Heart left ventricle (tissue), 13 donors: Measurements from ENCODE around the gene SFTPA1.

Experiments
- POLR2A ChIP-seq, 2 donors: fragments of 450-650 bp; IDR thresholded peaks; one replicate each; pipeline ENCODE4 v1.6.1; 2017; ENCODE audit warnings: antibody characterized with exemption in 2 of 2, mild to moderate bottlenecking in 2 of 2, moderate library complexity in 2 of 2
- TF ChIP-seq, protein P1 (sequence below), 12 donors: fragments of 200-600 bp; sonication (generic) in 4 of 12; IDR thresholded peaks; one replicate each; pipeline versions ENCODE4 v1.5.0 to v1.8.0; 2018 to 2022; ENCODE audit warnings: antibody characterized with exemption in 12 of 12, mild to moderate bottlenecking in 5 of 12
- donor health status: ischemic (EF 13 %, LVEDD 7.1; RV severe dilation, severe dysfunction).
- donor health status: DM: no; HTN: yes; CAD: no.
- donor health status: DM: no; HTN: no; CAD: no.
- donor health status: ischemic (EF 25% LVEDD 6.9; RV normal size, moderate dysfunction).
- donor health status: ischemic (EF 25% LVEDD 5.7; RV mildly dilated, moderate dysfunction).
- donor health status: ischemic (EF 35%, LVEDD 5.7; RV mildly dilated, moderate dysfunction).
- donor health status: nonischemic (EF 11% LVEDD 7.7; RV severe dilation, severe dysfunction).
- donor health status: DM: yes; HTN: yes; CAD: no.
- donor health status: PGD.
- donor health status: ischemic (EF 29% LVEDD 5.4; RV normal size, mild dysfunction).
- donor health status: nonischemic (EF 23%, LVEDD 6.1; RV moderate dilation, normal function).

GRCh38 chr10:79605308-79605707 lies 5.4 kb upstream of the SFTPA1 start:
- no peak for TF ChIP-seq POLR2A (IDR thresholded peaks at IDR 0.05)
- TF ChIP-seq, protein P1, sequence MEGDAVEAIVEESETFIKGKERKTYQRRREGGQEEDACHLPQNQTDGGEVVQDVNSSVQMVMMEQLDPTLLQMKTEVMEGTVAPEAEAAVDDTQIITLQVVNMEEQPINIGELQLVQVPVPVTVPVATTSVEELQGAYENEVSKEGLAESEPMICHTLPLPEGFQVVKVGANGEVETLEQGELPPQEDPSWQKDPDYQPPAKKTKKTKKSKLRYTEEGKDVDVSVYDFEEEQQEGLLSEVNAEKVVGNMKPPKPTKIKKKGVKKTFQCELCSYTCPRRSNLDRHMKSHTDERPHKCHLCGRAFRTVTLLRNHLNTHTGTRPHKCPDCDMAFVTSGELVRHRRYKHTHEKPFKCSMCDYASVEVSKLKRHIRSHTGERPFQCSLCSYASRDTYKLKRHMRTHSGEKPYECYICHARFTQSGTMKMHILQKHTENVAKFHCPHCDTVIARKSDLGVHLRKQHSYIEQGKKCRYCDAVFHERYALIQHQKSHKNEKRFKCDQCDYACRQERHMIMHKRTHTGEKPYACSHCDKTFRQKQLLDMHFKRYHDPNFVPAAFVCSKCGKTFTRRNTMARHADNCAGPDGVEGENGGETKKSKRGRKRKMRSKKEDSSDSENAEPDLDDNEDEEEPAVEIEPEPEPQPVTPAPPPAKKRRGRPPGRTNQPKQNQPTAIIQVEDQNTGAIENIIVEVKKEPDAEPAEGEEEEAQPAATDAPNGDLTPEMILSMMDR (IDR thresholded peaks at IDR 0.05): no peak
